ENCODE measurements around the gene CES5A.
A peak's percentile ranks its signal among the peaks of the same experiment; 100 is the strongest.
"Not testable (repeated sequence)": the region's sequence is repeated elsewhere in the genome, so short reads cannot be mapped to it uniquely, and the experiment has no call there.

CES5A gene

GRCh38 chr16:55875273-55875672 is at the start of gene CES5A:
Gene CES5A, minus strand, starts transcription at chr16:55875373. Its CDS starts 152 bp downstream, at chr16:55875221.
- no peak for DNase-seq

- no peak for DNase-seq
Measured at GRCh38 chr16:55922662-55923061, 47.5 kb upstream of the CES5A start.

GRCh38 chr16:55917373-55918160 is 42.4 kb upstream of the CES5A start:
- no peak for DNase-seq

- DNase-seq = peak in 14 of 56 donors; percentile 5 to 55 (median 20)
Measured at GRCh38 chr16:55915096-55915827, 40.1 kb upstream of the CES5A start.

GRCh38 chr16:55914383-55914782 is 39.2 kb upstream of the CES5A start:
- peak in 1 of 56 donors; percentile 33 for DNase-seq

GRCh38 chr16:55913716-55914115 is 38.5 kb upstream of the CES5A start:
- peak in 14 of 56 donors; percentile 3 to 28 (median 16) for DNase-seq

- DNase-seq = not testable (repeated sequence)
Measured at GRCh38 chr16:55913121-55913520, 37.9 kb upstream of the CES5A start.

GRCh38 chr16:55912022-55912421 is 36.8 kb upstream of the CES5A start:
- peak in 41 of 56 donors; percentile 9 to 83 (median 58) for DNase-seq

- DNase-seq = no peak
Measured at GRCh38 chr16:55911616-55912015, 36.4 kb upstream of the CES5A start.

GRCh38 chr16:55909876-55910275 is 34.7 kb upstream of the CES5A start:
- no peak for DNase-seq

- no peak for DNase-seq
Measured at GRCh38 chr16:55908641-55909040, 33.5 kb upstream of the CES5A start.

- DNase-seq = no peak
Measured at GRCh38 chr16:55907661-55908060, 32.5 kb upstream of the CES5A start.

GRCh38 chr16:55906123-55906522 is 30.9 kb upstream of the CES5A start:
- no peak for DNase-seq

GRCh38 chr16:55905651-55906050 is 30.5 kb upstream of the CES5A start:
- DNase-seq = no peak

GRCh38 chr16:55901566-55902217 is 26.5 kb upstream of the CES5A start:
- peak in 1 of 56 donors; percentile 27 for DNase-seq

- no peak for DNase-seq
Measured at GRCh38 chr16:55900616-55901393, 25.6 kb upstream of the CES5A start.

GRCh38 chr16:55899857-55900256 is 24.7 kb upstream of the CES5A start:
- DNase-seq = no peak

- DNase-seq = no peak
Measured at GRCh38 chr16:55898592-55898991, 23.4 kb upstream of the CES5A start.

- no peak for DNase-seq
Measured at GRCh38 chr16:55892821-55893220, 17.6 kb upstream of the CES5A start.

- DNase-seq = no peak
Measured at GRCh38 chr16:55889518-55889917, 14.3 kb upstream of the CES5A start.

- no peak for DNase-seq
Measured at GRCh38 chr16:55888546-55888945, 13.4 kb upstream of the CES5A start.
